Subcutaneous adipose tissue (tissue), 4 donors: ENCODE measurements around the gene MMP14. TPM values are rescaled to one million over a fixed set of nuclear protein-coding genes. Genes with fewer than 3 reads are reported as not detected.

Source experiments
- total RNA-seq, 4 donors: library from RNA; depleted of rRNA; stranded (reverse); fragments of >200 nt; gene quantifications; one replicate each; pipeline ENCODE4 v1.1.0, GENCODE V29; 2016
- TF ChIP-seq, protein P1 (sequence below): fragments of 450-650 bp; IDR thresholded peaks from one replicate; pipeline ENCODE4 v1.5.1; 2016; ENCODE audit warnings: low read depth, mild to moderate bottlenecking, control low read depth, antibody characterized with exemption, moderate library complexity

MMP14 gene
- total RNA-seq, 4 donors from 2014 or later: 134 to 284 (median 217) TPM

DNA sequence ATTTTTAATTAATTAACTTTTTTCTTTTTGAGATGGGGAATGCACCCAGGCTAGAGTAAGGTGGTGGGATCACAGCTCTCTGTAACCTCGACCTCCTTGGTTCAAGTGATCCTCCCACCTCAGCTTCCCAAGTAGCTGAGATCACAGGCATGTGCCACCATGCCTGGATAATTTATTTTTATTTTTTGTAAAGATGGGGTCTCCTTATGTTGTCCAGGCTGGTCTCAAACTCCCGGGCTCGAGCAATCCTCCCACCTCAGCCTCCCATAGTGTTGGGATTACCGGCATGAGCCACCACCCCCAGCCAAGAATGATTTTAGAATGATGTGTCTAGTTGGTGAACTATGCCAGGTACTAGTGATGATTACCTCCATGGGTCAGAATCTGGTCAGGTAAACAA, 28.6 kb downstream of the MMP14 start:
- TF ChIP-seq, protein P1, sequence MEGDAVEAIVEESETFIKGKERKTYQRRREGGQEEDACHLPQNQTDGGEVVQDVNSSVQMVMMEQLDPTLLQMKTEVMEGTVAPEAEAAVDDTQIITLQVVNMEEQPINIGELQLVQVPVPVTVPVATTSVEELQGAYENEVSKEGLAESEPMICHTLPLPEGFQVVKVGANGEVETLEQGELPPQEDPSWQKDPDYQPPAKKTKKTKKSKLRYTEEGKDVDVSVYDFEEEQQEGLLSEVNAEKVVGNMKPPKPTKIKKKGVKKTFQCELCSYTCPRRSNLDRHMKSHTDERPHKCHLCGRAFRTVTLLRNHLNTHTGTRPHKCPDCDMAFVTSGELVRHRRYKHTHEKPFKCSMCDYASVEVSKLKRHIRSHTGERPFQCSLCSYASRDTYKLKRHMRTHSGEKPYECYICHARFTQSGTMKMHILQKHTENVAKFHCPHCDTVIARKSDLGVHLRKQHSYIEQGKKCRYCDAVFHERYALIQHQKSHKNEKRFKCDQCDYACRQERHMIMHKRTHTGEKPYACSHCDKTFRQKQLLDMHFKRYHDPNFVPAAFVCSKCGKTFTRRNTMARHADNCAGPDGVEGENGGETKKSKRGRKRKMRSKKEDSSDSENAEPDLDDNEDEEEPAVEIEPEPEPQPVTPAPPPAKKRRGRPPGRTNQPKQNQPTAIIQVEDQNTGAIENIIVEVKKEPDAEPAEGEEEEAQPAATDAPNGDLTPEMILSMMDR: no peak

- TF ChIP-seq, protein P1: no peak
Observed at GRCh38 chr14:22865424-22866405, 29.3 kb downstream of the MMP14 start.

DNA sequence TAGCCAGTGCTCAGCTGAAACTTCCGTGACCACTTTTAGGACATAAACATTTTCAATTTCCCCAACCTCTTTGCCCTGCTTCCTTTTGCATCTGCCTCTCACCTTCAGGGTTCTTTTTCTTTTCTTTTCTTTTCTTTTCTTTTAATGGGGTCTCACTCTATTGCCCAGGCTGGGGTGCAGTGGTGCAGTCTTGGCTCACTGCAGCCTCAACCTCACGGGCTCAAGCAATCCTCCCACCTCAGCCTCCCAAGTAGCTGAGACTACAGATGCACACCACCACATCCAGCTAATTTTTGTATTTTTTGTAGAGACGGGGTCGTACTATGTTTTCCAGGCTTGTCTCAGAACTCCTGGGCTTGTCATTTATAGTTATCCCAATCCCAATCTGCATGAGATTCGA, 30.5 kb downstream of the MMP14 start:
- TF ChIP-seq, protein P1: no peak

- TF ChIP-seq, protein P1: no peak
Observed at GRCh38 chr14:22870811-22871223, 34.4 kb downstream of the MMP14 start.

- TF ChIP-seq, protein P1: no peak
Observed at GRCh38 chr14:22871224-22872032, 35.0 kb downstream of the MMP14 start, which contains the start of gene LRP10. TSS of gene LRP10 (plus strand) at chr14:22871740. CDS start at chr14:22872304, 564 bp downstream.

DNA sequence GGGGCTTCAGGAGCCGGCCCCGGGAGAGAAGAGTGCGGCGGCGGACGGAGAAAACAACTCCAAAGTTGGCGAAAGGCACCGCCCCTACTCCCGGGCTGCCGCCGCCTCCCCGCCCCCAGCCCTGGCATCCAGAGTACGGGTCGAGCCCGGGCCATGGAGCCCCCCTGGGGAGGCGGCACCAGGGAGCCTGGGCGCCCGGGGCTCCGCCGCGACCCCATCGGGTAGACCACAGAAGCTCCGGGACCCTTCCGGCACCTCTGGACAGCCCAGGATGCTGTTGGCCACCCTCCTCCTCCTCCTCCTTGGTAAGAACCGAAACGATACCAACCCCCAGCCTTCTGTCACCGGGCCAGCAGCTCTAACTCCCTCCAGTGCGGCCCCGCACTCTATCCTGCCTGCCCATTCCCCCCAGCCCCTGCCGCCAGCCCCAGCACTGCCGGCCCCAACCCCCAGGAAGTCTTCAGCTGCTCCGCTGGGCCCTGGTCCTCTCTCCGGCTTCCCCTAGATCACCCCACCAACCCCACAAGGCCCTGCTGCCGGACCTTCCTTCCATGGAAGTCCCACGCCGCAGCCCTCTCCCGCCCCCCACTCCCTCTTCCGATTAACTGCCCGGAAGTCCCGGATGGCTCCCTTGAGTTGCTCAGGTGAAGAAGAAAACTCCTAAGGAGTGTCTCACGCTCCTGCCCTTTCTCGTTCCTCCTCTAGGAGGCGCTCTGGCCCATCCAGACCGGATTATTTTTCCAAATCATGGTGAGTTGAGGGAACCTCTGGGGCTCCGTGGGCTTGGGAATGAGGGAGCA, 35.8 kb downstream of the MMP14 start:
- TF ChIP-seq, protein P1: no peak
